Measurements from ENCODE around the gene PRKAA2.

Gene PRKAA2

GRCh38 chr1:56755911-56756310 lies 110.8 kb downstream of the PRKAA2 start:
- Histone ChIP-seq H3K27me3 (ENCODE audit: control insufficient read depth in 1 of 2, insufficient read depth in 2 of 2, low read length in 2 of 2) (peaks cover 12 to 43% of the 10 kb centered on the region in 2 donors), H3K9me3 (ENCODE audit: control insufficient read depth in 1 of 2, low read length in 2 of 2) (no peaks in the 10 kb centered on the region), H3K4me3 (ENCODE audit: low read depth in 1 of 2, low read length in 2 of 2) (no peak overlapping the region), H3K4me1 (ENCODE audit: control insufficient read depth in 1 of 2, insufficient read depth in 2 of 2, low read length in 2 of 2) (no peaks in the 10 kb centered on the region), H3K9ac (ENCODE audit: low read depth in 1 of 2, low read length in 2 of 2) (no peak overlapping the region), H3K27ac (ENCODE audit: low read depth, low read length) (no peak overlapping the region), H3K36me3 (ENCODE audit: control insufficient read depth in 1 of 2, insufficient read depth in 2 of 2, low read length in 2 of 2) (no peaks in the 10 kb centered on the region)

- H3K27ac ChIP-seq (ENCODE audit: low read depth, low read length) = no peak overlapping the region
- no peaks in the 10 kb centered on the region for H3K9me3 ChIP-seq (ENCODE audit: control insufficient read depth in 1 of 2, low read length in 2 of 2)
- H3K27me3 ChIP-seq (ENCODE audit: control insufficient read depth in 1 of 2, insufficient read depth in 2 of 2, low read length in 2 of 2) = peaks cover 4 to 28% of the 10 kb centered on the region in 2 donors
- H3K9ac ChIP-seq (ENCODE audit: low read depth in 1 of 2, low read length in 2 of 2) = no peak overlapping the region
- no peaks in the 10 kb centered on the region for H3K36me3 ChIP-seq (ENCODE audit: control insufficient read depth in 1 of 2, insufficient read depth in 2 of 2, low read length in 2 of 2)
- H3K4me3 ChIP-seq (ENCODE audit: low read depth in 1 of 2, low read length in 2 of 2) = no peak overlapping the region
- no peaks in the 10 kb centered on the region for H3K4me1 ChIP-seq (ENCODE audit: control insufficient read depth in 1 of 2, insufficient read depth in 2 of 2, low read length in 2 of 2)
These were observed 113.0 kb downstream of the PRKAA2 start for GRCh38 chr1:56758135-56758534.

- Histone ChIP-seq H3K36me3 (ENCODE audit: control insufficient read depth in 1 of 2, insufficient read depth in 2 of 2, low read length in 2 of 2) (no peaks in the 10 kb centered on the region), H3K9me3 (ENCODE audit: control insufficient read depth in 1 of 2, low read length in 2 of 2) (no peaks in the 10 kb centered on the region), H3K4me1 (ENCODE audit: control insufficient read depth in 1 of 2, insufficient read depth in 2 of 2, low read length in 2 of 2) (no peaks in the 10 kb centered on the region), H3K27me3 (ENCODE audit: control insufficient read depth in 1 of 2, insufficient read depth in 2 of 2, low read length in 2 of 2) (peaks cover 4 to 22% of the 10 kb centered on the region in 2 donors), H3K9ac (ENCODE audit: low read depth in 1 of 2, low read length in 2 of 2) (no peak overlapping the region), H3K4me3 (ENCODE audit: low read depth in 1 of 2, low read length in 2 of 2) (no peak overlapping the region), H3K27ac (ENCODE audit: low read depth, low read length) (no peak overlapping the region)
These were observed 113.7 kb downstream of the PRKAA2 start for GRCh38 chr1:56758794-56759193.

Data from duodenal mucosa (tissue), 2 donors.